HepG2 (cell line): ENCODE data around the gene CHPF. TPM values are rescaled to one million over a fixed set of nuclear protein-coding genes. Genes with fewer than 3 reads are reported as not detected.
A peak's percentile ranks its signal among the peaks of the same experiment; 100 is the strongest.

Experiments used
- BORCS8-MEF2B ChIP-seq: sonication (generic); formaldehyde crosslinking; IDR thresholded peaks from 2 replicates; pipeline ENCODE4 v1.8.0; 2022; ENCODE audit warnings: mild to moderate bottlenecking, missing genetic modification reagents
- DMTF1 ChIP-seq: sonication (generic); formaldehyde crosslinking; IDR thresholded peaks from 2 replicates; pipeline ENCODE4 v1.4.0; 2020; ENCODE audit warnings: mild to moderate bottlenecking, missing genetic modification reagents
- HCFC1 ChIP-seq: fragments of 150-350 bp; IDR thresholded peaks from 2 replicates; pipeline ENCODE4 v1.6.1; 2014; ENCODE audit warnings: low read depth, low read length
- HNRNPL ChIP-seq: fragments of 200-400 bp; formaldehyde crosslinking; IDR thresholded peaks from 2 replicates; pipeline ENCODE4 v1.6.1; 2017; ENCODE audit warnings: mild to moderate bottlenecking, low read depth, low read length
- HOXA9 ChIP-seq: sonication (generic); formaldehyde crosslinking; IDR thresholded peaks from 2 replicates; pipeline ENCODE4 v1.8.1; 2022; ENCODE audit warnings: missing genetic modification reagents, mild to moderate bottlenecking, moderate library complexity, borderline replicate concordance
- HOXD1 ChIP-seq: sonication (generic); formaldehyde crosslinking; IDR thresholded peaks from 2 replicates; pipeline ENCODE4 v1.5.0; 2020; ENCODE audit warnings: missing genetic modification reagents
- JUN ChIP-seq: sonication (generic); formaldehyde crosslinking; IDR thresholded peaks from 2 replicates; pipeline ENCODE4 v1.4.0; 2020; ENCODE audit warnings: mild to moderate bottlenecking, missing genetic modification reagents
- LBX2 ChIP-seq: sonication (generic); formaldehyde crosslinking; IDR thresholded peaks from 2 replicates; pipeline ENCODE4 v1.5.0; 2020; ENCODE audit warnings: missing genetic modification reagents, mild to moderate bottlenecking, borderline replicate concordance
- MYPOP ChIP-seq: sonication (generic); formaldehyde crosslinking; IDR thresholded peaks from 2 replicates; pipeline ENCODE4 v1.8.1; 2023; ENCODE audit warnings: mild to moderate bottlenecking, moderate library complexity, missing genetic modification reagents
- NCOA1 ChIP-seq: sonication (generic); formaldehyde crosslinking; IDR thresholded peaks from 2 replicates; pipeline ENCODE4 v1.9.0; 2021; ENCODE audit warnings: missing genetic modification reagents
- NFATC3 ChIP-seq: sonication (generic); formaldehyde crosslinking; IDR thresholded peaks from 2 replicates; pipeline ENCODE4 v1.5.1; 2020; ENCODE audit warnings: mild to moderate bottlenecking, missing genetic modification reagents
- RFX1 ChIP-seq: fragments of 450-650 bp; IDR thresholded peaks from 2 replicates; pipeline ENCODE4 v1.6.1; 2017
- RFX5 ChIP-seq: IDR thresholded peaks from 2 replicates; pipeline ENCODE4 v1.6.1; 2011; ENCODE audit warnings: low read depth, low read length, improper control_type of control experiment
- XBP1 ChIP-seq: sonication (generic); formaldehyde crosslinking; IDR thresholded peaks from 2 replicates; pipeline ENCODE4 v1.5.0; 2020; ENCODE audit warnings: missing genetic modification reagents
- ZBTB7B ChIP-seq: sonication (generic); formaldehyde crosslinking; IDR thresholded peaks from 2 replicates; pipeline ENCODE4 v1.4.0; 2020; ENCODE audit warnings: missing genetic modification reagents
- ZNF235 ChIP-seq: sonication (generic); formaldehyde crosslinking; IDR thresholded peaks from 2 replicates; pipeline ENCODE4 v1.8.1; 2023; ENCODE audit warnings: mild to moderate bottlenecking, missing genetic modification reagents, borderline replicate concordance
- ZNF335 ChIP-seq: sonication (generic); formaldehyde crosslinking; IDR thresholded peaks from 2 replicates; pipeline ENCODE4 v1.4.0; 2020; ENCODE audit warnings: missing genetic modification reagents
- ZNF414 ChIP-seq: sonication (generic); formaldehyde crosslinking; IDR thresholded peaks from 2 replicates; pipeline ENCODE4 v1.5.0; 2020; ENCODE audit warnings: missing genetic modification reagents
- ZNF556 ChIP-seq: sonication (generic); formaldehyde crosslinking; IDR thresholded peaks from 2 replicates; pipeline ENCODE4 v1.4.0; 2020; ENCODE audit warnings: mild to moderate bottlenecking, missing genetic modification reagents, borderline replicate concordance
- ZNF570 ChIP-seq: sonication (generic); formaldehyde crosslinking; IDR thresholded peaks from 2 replicates; pipeline ENCODE4 v1.4.0; 2020; ENCODE audit warnings: mild to moderate bottlenecking, missing genetic modification reagents, borderline replicate concordance
- ZNF589 ChIP-seq: sonication (generic); formaldehyde crosslinking; conservative IDR thresholded peaks from 2 replicates; pipeline ENCODE4 v1.8.0; 2022; ENCODE audit warnings: mild to moderate bottlenecking, moderate library complexity, missing genetic modification reagents
- ZNF629 ChIP-seq: sonication (generic); formaldehyde crosslinking; conservative IDR thresholded peaks from 2 replicates; pipeline ENCODE4 v1.5.0; 2020; ENCODE audit warnings: missing genetic modification reagents
- ZNF790 ChIP-seq: sonication (generic); formaldehyde crosslinking; IDR thresholded peaks from 2 replicates; pipeline ENCODE4 v1.8.0; 2022; ENCODE audit warnings: missing genetic modification reagents, mild to moderate bottlenecking, borderline replicate concordance
- polyA plus RNA-seq, 8 experiments: library from polyadenylated mRNA; depleted of rRNA in 3 of 8; stranded (reverse) in 7 of 8; unstranded in 1 of 8; fragments of >200 nt; fragmentation: Illumina TruSeq in 4 of 8; extraction: Trizol in 4 of 8; gene quantifications; 2 replicates each; pipeline versions ENCODE4 v1.2.1 to v1.2.3, GENCODE V29; 2011 to 2016; ENCODE audit warnings: low read depth in 4 of 8, missing spikeins in 1 of 8, mixed read lengths in 1 of 8; ENCODE audit not compliant: insufficient read depth in 1 of 8
- total RNA-seq, 5 experiments: library from RNA; depleted of rRNA; stranded (reverse); fragments of >200 nt; fragmentation: Illumina TruSeq; extraction: Trizol; gene quantifications; 2 replicates each; pipeline ENCODE4 v1.2.3, GENCODE V29; 2016; ENCODE audit warnings: low read depth in 1 of 5

CHPF gene
- total and polyA plus RNA-seq, 2 of the 13 experiments (the other 11 are each of a cell fraction or from before 2014, with no cell fraction given): 79.6 to 111 TPM

GRCh38 chr2:219551441-219552381 is 8.1 kb upstream of the CHPF start (continued):
- TF ChIP-seq LBX2 (CRISPR knock-in tag) (no peak), ZNF629 (no peak), HOXA9 (peak; percentile 67; the same call in 1 of the 2 replicates), NFATC3 (CRISPR knock-in tag) (peak; percentile 86; the same call in 1 of the 2 replicates), HNRNPL (0 out of 2 replicates have a peak, but pooled peaks have one; percentile 11), ZNF570 (CRISPR knock-in tag) (no peak), NCOA1 (CRISPR knock-in tag) (no peak), MYPOP (CRISPR knock-in tag) (no peak), ZNF335 (CRISPR knock-in tag) (no peak), ZNF589 (peak; percentile 84; the same call in 1 of the 2 replicates), ZNF235 (CRISPR knock-in tag) (0 out of 2 replicates have a peak, but pooled peaks have one; percentile 26), ZNF414 (CRISPR knock-in tag) (no peak; the same call in 1 of the 2 replicates), DMTF1 (CRISPR knock-in tag) (no peak), RFX1 (no peak), JUN (CRISPR knock-in tag) (no peak), ZNF556 (CRISPR knock-in tag) (peak; percentile 6; the same call in 1 of the 2 replicates), XBP1 (no peak), ZNF790 (no peak), ZBTB7B (CRISPR knock-in tag) (0 out of 2 replicates have a peak, but pooled peaks have one; percentile 7), HCFC1 (no peak), HOXD1 (CRISPR knock-in tag) (peak; percentile 13; the same call in 1 of the 2 replicates), BORCS8-MEF2B (CRISPR knock-in tag) (0 out of 2 replicates have a peak, but pooled peaks have one; percentile 20), RFX5 (no peak)
